HepG2 (cell line): ENCODE data around the gene TTC39C.
"Not testable (repeated sequence)": the region's sequence is repeated elsewhere in the genome, so short reads cannot be mapped to it uniquely, and the experiment has no call there.

Experiments
- KDM5A ChIP-seq: fragments of 200-600 bp; sonication (generic); IDR thresholded peaks from 2 replicates; pipeline ENCODE4 v1.7.0; 2018; ENCODE audit warnings: antibody characterized with exemption, mild to moderate bottlenecking, low read length, borderline replicate concordance
- SP2 ChIP-seq: sonication (generic); formaldehyde crosslinking; IDR thresholded peaks from 2 replicates; pipeline ENCODE4 v1.5.1; 2020; ENCODE audit warnings: mild to moderate bottlenecking, missing genetic modification reagents
- TF ChIP-seq, protein P1 (sequence below): sonication (generic); formaldehyde crosslinking; IDR thresholded peaks from 2 replicates; pipeline ENCODE4 v1.4.0; 2020; ENCODE audit warnings: missing genetic modification reagents
- TF ChIP-seq, protein P2 (sequence below): sonication (generic); formaldehyde crosslinking; IDR thresholded peaks from 2 replicates; pipeline ENCODE4 v1.5.0; 2020; ENCODE audit warnings: mild to moderate bottlenecking, missing genetic modification reagents, moderate library complexity
- TF ChIP-seq, protein P3 (sequence below), 2 experiments: IDR thresholded peaks; 2 replicates each; pipeline ENCODE4 v1.6.1; 2011 to 2012; ENCODE audit warnings: low read length in 2 of 2, borderline replicate concordance in 1 of 2, low read depth in 1 of 2, mild to moderate bottlenecking in 1 of 2, moderate library complexity in 1 of 2
- TF ChIP-seq, protein P4 (sequence below): sonication (generic); formaldehyde crosslinking; IDR thresholded peaks from 2 replicates; pipeline ENCODE4 v1.4.0; 2020; ENCODE audit warnings: missing genetic modification reagents
- TF ChIP-seq, protein P5 (sequence below): sonication (generic); formaldehyde crosslinking; IDR thresholded peaks from 2 replicates; pipeline ENCODE4 v1.8.1; 2023; ENCODE audit warnings: mild to moderate bottlenecking, missing genetic modification reagents, borderline replicate concordance

DNA sequence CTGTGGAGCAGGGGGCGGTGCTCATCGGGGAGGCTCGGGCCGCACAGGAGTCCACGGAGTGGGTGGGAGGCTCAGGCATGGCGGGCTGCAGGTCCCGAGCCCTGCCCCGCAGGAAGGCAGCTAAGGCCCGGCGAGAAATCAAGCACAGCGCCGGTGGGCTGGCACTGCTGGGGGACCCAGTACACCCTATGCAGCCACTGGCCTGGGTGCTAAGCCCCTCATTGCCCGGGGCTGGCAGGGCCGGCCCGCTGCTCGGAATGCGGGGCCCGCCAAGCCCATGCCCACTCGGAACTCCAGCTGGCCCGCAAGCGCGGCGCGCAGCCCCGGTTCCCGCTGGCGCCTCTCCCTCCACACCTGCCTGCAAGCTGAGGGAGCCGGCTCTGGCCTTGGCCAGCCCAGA is 135.0 kb downstream of the TTC39C start:
- TF ChIP-seq KDM5A; SP2 (CRISPR knock-in tag): not testable (repeated sequence)
- TF ChIP-seq, protein P1, sequence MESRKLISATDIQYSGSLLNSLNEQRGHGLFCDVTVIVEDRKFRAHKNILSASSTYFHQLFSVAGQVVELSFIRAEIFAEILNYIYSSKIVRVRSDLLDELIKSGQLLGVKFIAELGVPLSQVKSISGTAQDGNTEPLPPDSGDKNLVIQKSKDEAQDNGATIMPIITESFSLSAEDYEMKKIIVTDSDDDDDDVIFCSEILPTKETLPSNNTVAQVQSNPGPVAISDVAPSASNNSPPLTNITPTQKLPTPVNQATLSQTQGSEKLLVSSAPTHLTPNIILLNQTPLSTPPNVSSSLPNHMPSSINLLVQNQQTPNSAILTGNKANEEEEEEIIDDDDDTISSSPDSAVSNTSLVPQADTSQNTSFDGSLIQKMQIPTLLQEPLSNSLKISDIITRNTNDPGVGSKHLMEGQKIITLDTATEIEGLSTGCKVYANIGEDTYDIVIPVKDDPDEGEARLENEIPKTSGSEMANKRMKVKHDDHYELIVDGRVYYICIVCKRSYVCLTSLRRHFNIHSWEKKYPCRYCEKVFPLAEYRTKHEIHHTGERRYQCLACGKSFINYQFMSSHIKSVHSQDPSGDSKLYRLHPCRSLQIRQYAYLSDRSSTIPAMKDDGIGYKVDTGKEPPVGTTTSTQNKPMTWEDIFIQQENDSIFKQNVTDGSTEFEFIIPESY, result not testable (repeated sequence)
- TF ChIP-seq, protein P2, sequence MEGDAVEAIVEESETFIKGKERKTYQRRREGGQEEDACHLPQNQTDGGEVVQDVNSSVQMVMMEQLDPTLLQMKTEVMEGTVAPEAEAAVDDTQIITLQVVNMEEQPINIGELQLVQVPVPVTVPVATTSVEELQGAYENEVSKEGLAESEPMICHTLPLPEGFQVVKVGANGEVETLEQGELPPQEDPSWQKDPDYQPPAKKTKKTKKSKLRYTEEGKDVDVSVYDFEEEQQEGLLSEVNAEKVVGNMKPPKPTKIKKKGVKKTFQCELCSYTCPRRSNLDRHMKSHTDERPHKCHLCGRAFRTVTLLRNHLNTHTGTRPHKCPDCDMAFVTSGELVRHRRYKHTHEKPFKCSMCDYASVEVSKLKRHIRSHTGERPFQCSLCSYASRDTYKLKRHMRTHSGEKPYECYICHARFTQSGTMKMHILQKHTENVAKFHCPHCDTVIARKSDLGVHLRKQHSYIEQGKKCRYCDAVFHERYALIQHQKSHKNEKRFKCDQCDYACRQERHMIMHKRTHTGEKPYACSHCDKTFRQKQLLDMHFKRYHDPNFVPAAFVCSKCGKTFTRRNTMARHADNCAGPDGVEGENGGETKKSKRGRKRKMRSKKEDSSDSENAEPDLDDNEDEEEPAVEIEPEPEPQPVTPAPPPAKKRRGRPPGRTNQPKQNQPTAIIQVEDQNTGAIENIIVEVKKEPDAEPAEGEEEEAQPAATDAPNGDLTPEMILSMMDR (CRISPR knock-in tag), result not testable (repeated sequence)
- TF ChIP-seq, protein P3, sequence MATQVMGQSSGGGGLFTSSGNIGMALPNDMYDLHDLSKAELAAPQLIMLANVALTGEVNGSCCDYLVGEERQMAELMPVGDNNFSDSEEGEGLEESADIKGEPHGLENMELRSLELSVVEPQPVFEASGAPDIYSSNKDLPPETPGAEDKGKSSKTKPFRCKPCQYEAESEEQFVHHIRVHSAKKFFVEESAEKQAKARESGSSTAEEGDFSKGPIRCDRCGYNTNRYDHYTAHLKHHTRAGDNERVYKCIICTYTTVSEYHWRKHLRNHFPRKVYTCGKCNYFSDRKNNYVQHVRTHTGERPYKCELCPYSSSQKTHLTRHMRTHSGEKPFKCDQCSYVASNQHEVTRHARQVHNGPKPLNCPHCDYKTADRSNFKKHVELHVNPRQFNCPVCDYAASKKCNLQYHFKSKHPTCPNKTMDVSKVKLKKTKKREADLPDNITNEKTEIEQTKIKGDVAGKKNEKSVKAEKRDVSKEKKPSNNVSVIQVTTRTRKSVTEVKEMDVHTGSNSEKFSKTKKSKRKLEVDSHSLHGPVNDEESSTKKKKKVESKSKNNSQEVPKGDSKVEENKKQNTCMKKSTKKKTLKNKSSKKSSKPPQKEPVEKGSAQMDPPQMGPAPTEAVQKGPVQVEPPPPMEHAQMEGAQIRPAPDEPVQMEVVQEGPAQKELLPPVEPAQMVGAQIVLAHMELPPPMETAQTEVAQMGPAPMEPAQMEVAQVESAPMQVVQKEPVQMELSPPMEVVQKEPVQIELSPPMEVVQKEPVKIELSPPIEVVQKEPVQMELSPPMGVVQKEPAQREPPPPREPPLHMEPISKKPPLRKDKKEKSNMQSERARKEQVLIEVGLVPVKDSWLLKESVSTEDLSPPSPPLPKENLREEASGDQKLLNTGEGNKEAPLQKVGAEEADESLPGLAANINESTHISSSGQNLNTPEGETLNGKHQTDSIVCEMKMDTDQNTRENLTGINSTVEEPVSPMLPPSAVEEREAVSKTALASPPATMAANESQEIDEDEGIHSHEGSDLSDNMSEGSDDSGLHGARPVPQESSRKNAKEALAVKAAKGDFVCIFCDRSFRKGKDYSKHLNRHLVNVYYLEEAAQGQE (IDR thresholded peaks at IDR 0.05; ENCODE audit: borderline replicate concordance in 1 of 2, low read depth in 1 of 2, low read length in 2 of 2), result not testable (repeated sequence)
- TF ChIP-seq, protein P4, sequence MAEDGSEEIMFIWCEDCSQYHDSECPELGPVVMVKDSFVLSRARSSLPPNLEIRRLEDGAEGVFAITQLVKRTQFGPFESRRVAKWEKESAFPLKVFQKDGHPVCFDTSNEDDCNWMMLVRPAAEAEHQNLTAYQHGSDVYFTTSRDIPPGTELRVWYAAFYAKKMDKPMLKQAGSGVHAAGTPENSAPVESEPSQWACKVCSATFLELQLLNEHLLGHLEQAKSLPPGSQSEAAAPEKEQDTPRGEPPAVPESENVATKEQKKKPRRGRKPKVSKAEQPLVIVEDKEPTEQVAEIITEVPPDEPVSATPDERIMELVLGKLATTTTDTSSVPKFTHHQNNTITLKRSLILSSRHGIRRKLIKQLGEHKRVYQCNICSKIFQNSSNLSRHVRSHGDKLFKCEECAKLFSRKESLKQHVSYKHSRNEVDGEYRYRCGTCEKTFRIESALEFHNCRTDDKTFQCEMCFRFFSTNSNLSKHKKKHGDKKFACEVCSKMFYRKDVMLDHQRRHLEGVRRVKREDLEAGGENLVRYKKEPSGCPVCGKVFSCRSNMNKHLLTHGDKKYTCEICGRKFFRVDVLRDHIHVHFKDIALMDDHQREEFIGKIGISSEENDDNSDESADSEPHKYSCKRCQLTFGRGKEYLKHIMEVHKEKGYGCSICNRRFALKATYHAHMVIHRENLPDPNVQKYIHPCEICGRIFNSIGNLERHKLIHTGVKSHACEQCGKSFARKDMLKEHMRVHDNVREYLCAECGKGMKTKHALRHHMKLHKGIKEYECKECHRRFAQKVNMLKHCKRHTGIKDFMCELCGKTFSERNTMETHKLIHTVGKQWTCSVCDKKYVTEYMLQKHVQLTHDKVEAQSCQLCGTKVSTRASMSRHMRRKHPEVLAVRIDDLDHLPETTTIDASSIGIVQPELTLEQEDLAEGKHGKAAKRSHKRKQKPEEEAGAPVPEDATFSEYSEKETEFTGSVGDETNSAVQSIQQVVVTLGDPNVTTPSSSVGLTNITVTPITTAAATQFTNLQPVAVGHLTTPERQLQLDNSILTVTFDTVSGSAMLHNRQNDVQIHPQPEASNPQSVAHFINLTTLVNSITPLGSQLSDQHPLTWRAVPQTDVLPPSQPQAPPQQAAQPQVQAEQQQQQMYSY (CRISPR knock-in tag), result not testable (repeated sequence)
- TF ChIP-seq, protein P5, sequence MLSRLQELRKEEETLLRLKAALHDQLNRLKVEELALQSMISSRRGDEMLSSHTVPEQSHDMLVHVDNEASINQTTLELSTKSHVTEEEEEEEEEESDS (CRISPR knock-in tag), result not testable (repeated sequence)
